ENCODE data around the gene KLF11.

Gene KLF11

GRCh38 chr2:10087360-10087759, 44.0 kb downstream of the KLF11 start:
- H3K4me1 ChIP-seq (ENCODE audit: control insufficient read depth, low read length): peaks cover 89% of the 10 kb centered on the region
- peak overlapping the region; percentile 20; the same call in 1 of the 2 replicates for H3K27ac ChIP-seq (ENCODE audit: low read depth, low read length)
- H3K9me2 ChIP-seq (replicated peaks; ENCODE audit: control insufficient read depth, low read length): no peaks in the 10 kb centered on the region
- H3K4me2 ChIP-seq (ENCODE audit: low read length): peak overlapping the region; percentile 12; the same call in 1 of the 2 replicates
- H3K4me3 ChIP-seq (ENCODE audit: low read length): no peak overlapping the region
- H3F3A ChIP-seq (ENCODE audit: control insufficient read depth, insufficient read depth): peaks cover 37% of the 10 kb centered on the region
- H3K79me2 ChIP-seq (ENCODE audit: control insufficient read depth, low read length): no peaks in the 10 kb centered on the region
- H3K27me3 ChIP-seq (ENCODE audit: control insufficient read depth, low read length): no peaks in the 10 kb centered on the region
- H3K36me3 ChIP-seq (ENCODE audit: control insufficient read depth, low read length): 0 out of 2 replicates have a peak, but pooled peaks cover under 1% of the 10 kb centered on the region
- no peaks in the 10 kb centered on the region for H4K20me1 ChIP-seq (ENCODE audit: control insufficient read depth, insufficient read depth, low read depth, low read length)
- TF ChIP-seq EZH2phosphoT487 (IDR thresholded peaks at IDR 0.05; ENCODE audit: borderline replicate concordance, low read length): no peak
- TF ChIP-seq, protein P1, sequence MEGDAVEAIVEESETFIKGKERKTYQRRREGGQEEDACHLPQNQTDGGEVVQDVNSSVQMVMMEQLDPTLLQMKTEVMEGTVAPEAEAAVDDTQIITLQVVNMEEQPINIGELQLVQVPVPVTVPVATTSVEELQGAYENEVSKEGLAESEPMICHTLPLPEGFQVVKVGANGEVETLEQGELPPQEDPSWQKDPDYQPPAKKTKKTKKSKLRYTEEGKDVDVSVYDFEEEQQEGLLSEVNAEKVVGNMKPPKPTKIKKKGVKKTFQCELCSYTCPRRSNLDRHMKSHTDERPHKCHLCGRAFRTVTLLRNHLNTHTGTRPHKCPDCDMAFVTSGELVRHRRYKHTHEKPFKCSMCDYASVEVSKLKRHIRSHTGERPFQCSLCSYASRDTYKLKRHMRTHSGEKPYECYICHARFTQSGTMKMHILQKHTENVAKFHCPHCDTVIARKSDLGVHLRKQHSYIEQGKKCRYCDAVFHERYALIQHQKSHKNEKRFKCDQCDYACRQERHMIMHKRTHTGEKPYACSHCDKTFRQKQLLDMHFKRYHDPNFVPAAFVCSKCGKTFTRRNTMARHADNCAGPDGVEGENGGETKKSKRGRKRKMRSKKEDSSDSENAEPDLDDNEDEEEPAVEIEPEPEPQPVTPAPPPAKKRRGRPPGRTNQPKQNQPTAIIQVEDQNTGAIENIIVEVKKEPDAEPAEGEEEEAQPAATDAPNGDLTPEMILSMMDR (IDR thresholded peaks at IDR 0.05; ENCODE audit: low read depth, low read length, poor library complexity, severe bottlenecking): no peak
- peaks cover 5% of the 10 kb centered on the region for H3K9me3 ChIP-seq (ENCODE audit: control insufficient read depth, insufficient read depth, low read length)

DNA sequence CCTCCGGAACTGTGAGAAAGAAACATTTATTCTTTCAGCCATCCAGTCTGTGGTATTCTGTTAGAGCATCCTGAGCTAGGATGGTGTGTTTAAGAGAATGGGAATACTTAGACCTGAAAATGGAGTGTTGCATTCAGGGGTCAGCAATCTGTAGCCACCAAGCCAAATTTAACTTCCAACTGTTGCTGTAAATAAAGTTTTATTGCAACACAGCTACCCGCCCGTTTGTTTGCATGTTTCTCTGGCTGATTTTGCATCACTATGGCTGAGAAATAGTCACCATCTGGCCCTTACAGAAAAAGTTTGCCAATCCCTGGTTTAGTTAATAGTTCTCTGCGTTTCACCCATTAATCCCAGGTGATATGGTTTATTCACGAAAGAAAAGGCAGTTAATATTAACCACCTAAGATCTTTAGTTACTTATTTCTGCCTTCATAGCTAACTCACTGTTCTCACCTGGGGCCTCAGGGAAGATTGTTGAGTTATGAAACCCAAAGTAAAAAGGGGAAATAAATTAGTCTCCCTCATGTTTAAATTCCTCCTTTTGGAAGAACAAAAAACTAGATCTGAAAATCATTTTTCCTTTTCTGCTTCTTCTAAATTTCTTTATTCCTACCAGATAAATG, 46.3 kb downstream of the KLF11 start:
- H3K4me1 ChIP-seq (ENCODE audit: control insufficient read depth, low read length): peaks cover 66% of the 10 kb centered on the region
- peak overlapping the region; percentile 15; the same call in 1 of the 2 replicates for H3K4me3 ChIP-seq (ENCODE audit: low read length)
- H3K9me3 ChIP-seq (ENCODE audit: control insufficient read depth, insufficient read depth, low read length): peaks cover 9% of the 10 kb centered on the region
- H3K79me2 ChIP-seq (ENCODE audit: control insufficient read depth, low read length): no peaks in the 10 kb centered on the region
- 0 out of 2 replicates have a peak, but pooled peaks cover 4% of the 10 kb centered on the region for H3K36me3 ChIP-seq (ENCODE audit: control insufficient read depth, low read length)
- H3K9me2 ChIP-seq (replicated peaks; ENCODE audit: control insufficient read depth, low read length): no peaks in the 10 kb centered on the region
- H3F3A ChIP-seq (ENCODE audit: control insufficient read depth, insufficient read depth): peaks cover 23% of the 10 kb centered on the region
- peak overlapping the region; percentile 78 for H3K27ac ChIP-seq (ENCODE audit: low read depth, low read length)
- H3K27me3 ChIP-seq (ENCODE audit: control insufficient read depth, low read length): no peaks in the 10 kb centered on the region
- no peaks in the 10 kb centered on the region for H4K20me1 ChIP-seq (ENCODE audit: control insufficient read depth, insufficient read depth, low read depth, low read length)
- no peak for TF ChIP-seq EZH2phosphoT487 (IDR thresholded peaks at IDR 0.05; ENCODE audit: borderline replicate concordance, low read length)
- TF ChIP-seq, protein P1 (IDR thresholded peaks at IDR 0.05; ENCODE audit: low read depth, low read length, poor library complexity, severe bottlenecking): no peak
- H3K4me2 ChIP-seq (ENCODE audit: low read length): peak overlapping the region; percentile 73

DNA sequence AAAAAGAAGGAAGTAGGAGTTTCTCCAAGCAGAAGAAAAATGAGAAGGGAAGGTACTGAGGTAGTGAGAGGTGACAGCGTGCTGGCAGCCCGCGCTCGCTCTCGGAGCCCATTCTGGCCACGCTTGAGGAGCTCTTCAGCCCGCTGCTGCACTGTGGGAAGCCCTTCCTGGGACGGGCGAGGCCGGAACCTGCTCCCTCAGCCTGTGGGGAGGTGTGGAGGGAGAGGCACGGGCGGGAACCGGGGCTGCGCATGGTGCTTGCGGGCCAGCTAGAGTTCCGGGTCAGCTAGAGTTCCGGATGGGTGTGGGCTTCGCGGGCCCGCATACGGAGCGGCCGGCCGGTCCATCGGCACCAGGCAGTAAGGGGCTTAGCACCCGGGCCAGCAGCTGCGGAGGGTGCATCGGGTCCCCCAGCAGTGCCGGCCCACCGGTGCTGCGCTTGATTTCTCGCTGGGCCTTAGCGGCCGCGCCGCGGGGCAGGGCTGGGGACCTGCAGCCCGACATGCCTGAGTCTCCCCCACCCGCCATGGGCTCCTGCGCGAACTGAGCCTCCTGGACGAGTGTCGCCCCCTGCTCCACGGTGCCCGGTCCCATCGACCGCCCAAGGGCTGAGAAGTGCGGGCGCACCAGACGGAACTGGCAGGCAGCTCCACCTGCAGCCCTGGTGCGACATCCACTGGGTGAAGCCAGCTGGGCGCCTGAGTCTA, 48.0 kb downstream of the KLF11 start:
- Histone ChIP-seq H3K4me2 (ENCODE audit: low read length) (peak overlapping the region; percentile 73), H3K4me3 (ENCODE audit: low read length) (peak overlapping the region; percentile 75)

More for the DNA sequence above, 48.0 kb downstream of the KLF11 start:
- TF ChIP-seq EZH2phosphoT487 (IDR thresholded peaks at IDR 0.05; ENCODE audit: borderline replicate concordance, low read length): no peak
- TF ChIP-seq, protein P1 (IDR thresholded peaks at IDR 0.05; ENCODE audit: low read depth, low read length, poor library complexity, severe bottlenecking): peak; percentile 39
- H3K4me1 ChIP-seq (ENCODE audit: control insufficient read depth, low read length): peaks cover 49% of the 10 kb centered on the region
- H3K27ac ChIP-seq (ENCODE audit: low read depth, low read length): peak overlapping the region; percentile 78
- H3K79me2 ChIP-seq (ENCODE audit: control insufficient read depth, low read length): no peaks in the 10 kb centered on the region
- no peaks in the 10 kb centered on the region for H3K27me3 ChIP-seq (ENCODE audit: control insufficient read depth, low read length)
- peaks cover 9% of the 10 kb centered on the region for H3K9me3 ChIP-seq (ENCODE audit: control insufficient read depth, insufficient read depth, low read length)
- H3F3A ChIP-seq (ENCODE audit: control insufficient read depth, insufficient read depth): peaks cover 19% of the 10 kb centered on the region
- 0 out of 2 replicates have a peak, but pooled peaks cover 4% of the 10 kb centered on the region for H3K36me3 ChIP-seq (ENCODE audit: control insufficient read depth, low read length)
- no peaks in the 10 kb centered on the region for H4K20me1 ChIP-seq (ENCODE audit: control insufficient read depth, insufficient read depth, low read depth, low read length)
- no peaks in the 10 kb centered on the region for H3K9me2 ChIP-seq (replicated peaks; ENCODE audit: control insufficient read depth, low read length)

All from DOHH2 (cell line).